Right atrium auricular region (tissue), 2 donors: ENCODE data around the gene EDIL3. TPM values are rescaled to one million over a fixed set of nuclear protein-coding genes. Genes with fewer than 3 reads are reported as not detected.

ENCODE experiments used
- DNase-seq: peaks from one replicate; pipeline ENCODE4 v3.0.0-alpha.2; 2019; ENCODE audit warnings: low spot score
- H3K27ac ChIP-seq, 2 donors: fragments of 200-600 bp; sonication (generic); 1 replicate in 1 of 2; 2 replicates in 1 of 2; pipeline ENCODE4 v1.5.1; 2016 to 2019
- H3K27me3 ChIP-seq, 2 donors: fragments of 200-600 bp; sonication (generic); one replicate each; pipeline versions ENCODE4 v1.5.1 to v1.6.0; 2017 to 2019
- H3K36me3 ChIP-seq: fragments of 200-600 bp; sonication (generic); one replicate; pipeline ENCODE4 v1.5.1; 2016
- H3K4me1 ChIP-seq, 2 donors: fragments of 200-600 bp; sonication (generic); one replicate each; pipeline versions ENCODE4 v1.5.1 to v1.6.0; 2017 to 2019
- H3K4me3 ChIP-seq, 2 donors: fragments of 200-600 bp; sonication (generic); 1 replicate in 1 of 2; 2 replicates in 1 of 2; pipeline ENCODE4 v1.5.1; 2017 to 2019; ENCODE audit warnings: mild to moderate bottlenecking in 1 of 2, moderate library complexity in 1 of 2
- H3K9me3 ChIP-seq, 2 donors: fragments of 200-600 bp; sonication (generic); one replicate each; pipeline ENCODE4 v1.5.1; 2019
- CTCF ChIP-seq, 2 donors: fragments of 200-600 bp; sonication (generic); IDR thresholded peaks; one replicate each; pipeline ENCODE4 v1.5.1; 2019; ENCODE audit warnings: antibody characterized with exemption in 2 of 2
- total RNA-seq, 2 donors: library from RNA; depleted of rRNA; stranded (reverse); fragments of >200 nt; gene quantifications; one replicate each; pipeline ENCODE4 v1.1.0, GENCODE V29; 2016

EDIL3 gene
- total RNA-seq, 2 donors from 2014 or later, result 9.0 to 10.8 TPM

- Histone ChIP-seq H3K27me3 (no peaks in the 10 kb centered on the region), H3K4me3 (no peak overlapping the region), H3K9me3 (no peaks in the 10 kb centered on the region), H3K4me1 (no peaks in the 10 kb centered on the region), H3K27ac (no peak overlapping the region), H3K36me3 (no peaks in the 10 kb centered on the region)
- TF ChIP-seq CTCF (IDR thresholded peaks at IDR 0.05), result no peak
- DNase-seq, result no peak
These were observed 265.4 kb downstream of the EDIL3 start for GRCh38 chr5:84119252-84119651.

- Histone ChIP-seq H3K4me3 (no peak overlapping the region), H3K27ac (no peak overlapping the region), H3K27me3 (no peaks in the 10 kb centered on the region), H3K36me3 (no peaks in the 10 kb centered on the region), H3K9me3 (no peaks in the 10 kb centered on the region), H3K4me1 (no peaks in the 10 kb centered on the region)
- no peak for DNase-seq
- no peak for TF ChIP-seq CTCF (IDR thresholded peaks at IDR 0.05)
These were observed 266.1 kb downstream of the EDIL3 start for GRCh38 chr5:84118551-84118950.

- Histone ChIP-seq H3K4me3 (no peak overlapping the region), H3K27me3 (no peaks in the 10 kb centered on the region), H3K27ac (no peak overlapping the region), H3K36me3 (no peaks in the 10 kb centered on the region), H3K9me3 (no peaks in the 10 kb centered on the region), H3K4me1 (no peaks in the 10 kb centered on the region)
- TF ChIP-seq CTCF (IDR thresholded peaks at IDR 0.05), result no peak
- DNase-seq, result no peak
These were observed 269.0 kb downstream of the EDIL3 start for GRCh38 chr5:84115727-84116126.

GRCh38 chr5:84113246-84114105 lies 271.2 kb downstream of the EDIL3 start:
- Histone ChIP-seq H3K4me3 (no peak overlapping the region), H3K27ac (no peak overlapping the region), H3K9me3 (no peaks in the 10 kb centered on the region), H3K4me1 (no peaks in the 10 kb centered on the region), H3K36me3 (no peaks in the 10 kb centered on the region), H3K27me3 (no peaks in the 10 kb centered on the region)
- TF ChIP-seq CTCF (IDR thresholded peaks at IDR 0.05), result no peak
- no peak for DNase-seq

- DNase-seq, result no peak
- no peak for TF ChIP-seq CTCF (IDR thresholded peaks at IDR 0.05)
These were observed 291.9 kb downstream of the EDIL3 start for GRCh38 chr5:84092738-84093137.

More at GRCh38 chr5:84092738-84093137, 291.9 kb downstream of the EDIL3 start:
- Histone ChIP-seq H3K27ac (no peak overlapping the region), H3K4me3 (no peak overlapping the region), H3K36me3 (no peaks in the 10 kb centered on the region), H3K9me3 (no peaks in the 10 kb centered on the region), H3K27me3 (no peaks in the 10 kb centered on the region), H3K4me1 (no peaks in the 10 kb centered on the region)
